Measurements from ENCODE around the gene CRYBG2.
A peak's percentile ranks its signal among the peaks of the same experiment; 100 is the strongest.

Gene CRYBG2

DNA sequence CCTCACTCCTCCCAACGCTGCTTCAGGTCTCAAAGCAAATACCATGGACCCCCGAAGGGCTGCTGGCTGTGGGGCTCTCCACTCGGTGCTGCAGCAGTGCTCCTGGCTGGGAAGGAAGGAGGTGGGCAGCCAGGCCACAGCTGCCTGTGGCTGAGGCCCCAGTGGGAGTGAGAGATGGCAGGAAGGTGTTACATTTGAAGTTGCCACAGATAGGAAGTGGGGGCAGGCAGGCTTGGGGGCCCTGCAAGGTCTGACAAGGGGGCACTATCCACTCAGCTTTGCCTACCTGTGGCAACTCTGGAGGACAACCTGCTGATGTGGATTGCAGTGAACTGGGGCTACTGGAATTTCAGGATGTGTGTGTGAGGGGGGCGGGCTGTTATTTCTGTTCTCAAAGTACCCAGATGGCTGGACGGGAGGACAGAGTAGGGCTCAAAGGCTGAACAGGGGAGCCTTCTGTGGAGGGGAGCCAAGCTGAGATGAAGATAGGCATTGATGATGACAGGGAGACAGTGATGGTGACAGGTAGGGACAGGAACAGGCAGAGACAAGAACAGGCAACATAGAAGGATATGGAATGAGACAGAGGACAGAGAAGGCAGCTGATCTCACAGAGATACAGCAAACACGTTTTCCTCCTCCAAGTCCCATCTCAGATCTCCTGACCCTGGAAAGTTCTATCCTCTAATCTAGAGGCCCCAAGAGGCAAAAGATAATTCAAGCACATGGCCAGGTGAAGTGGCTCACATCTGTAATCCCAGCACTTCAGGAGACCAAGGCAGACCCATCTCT, 16.9 kb upstream of the CRYBG2 start:
- DNase-seq, result peak; percentile 23

DNA sequence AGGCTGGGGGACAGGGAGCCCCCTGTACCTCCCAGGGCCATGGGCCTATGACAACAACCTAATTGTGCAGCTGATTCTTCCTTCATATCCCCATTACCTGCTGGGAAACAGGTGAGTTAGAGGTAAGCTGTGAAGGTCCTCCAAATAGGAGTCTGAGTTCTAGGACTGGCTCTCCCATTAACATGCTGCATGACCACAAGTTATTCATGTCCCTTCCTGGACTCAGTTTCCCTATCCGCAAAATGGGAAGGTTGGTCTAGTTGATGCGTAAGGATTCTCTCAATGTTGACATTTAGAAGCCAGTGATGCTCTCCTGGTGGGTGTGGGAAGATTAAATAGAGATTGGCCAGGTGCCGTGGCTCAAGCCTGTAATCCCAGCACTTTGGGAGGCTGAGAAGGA, 14.6 kb upstream of the CRYBG2 start:
- DNase-seq, result no peak

DNA sequence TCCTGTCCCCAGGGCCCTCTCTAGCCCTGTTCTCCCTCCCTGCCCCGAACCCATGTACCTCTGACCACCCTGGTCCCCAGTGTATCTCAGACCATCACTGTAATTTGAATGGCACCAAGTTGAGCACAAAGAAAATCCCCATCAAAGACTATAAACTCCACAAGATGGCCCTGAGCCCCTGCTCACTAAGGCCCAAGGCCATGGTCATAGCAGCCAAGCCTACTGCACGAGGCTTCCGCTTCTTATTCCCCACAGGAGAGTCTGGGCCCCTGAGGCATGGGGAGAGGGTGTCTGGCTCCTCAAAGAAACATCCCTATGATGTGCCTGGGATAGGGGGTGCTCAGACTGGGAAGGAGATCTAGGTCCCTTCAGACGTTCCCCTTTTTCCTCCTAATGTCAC, 14.1 kb upstream of the CRYBG2 start:
- DNase-seq, result no peak

DNA sequence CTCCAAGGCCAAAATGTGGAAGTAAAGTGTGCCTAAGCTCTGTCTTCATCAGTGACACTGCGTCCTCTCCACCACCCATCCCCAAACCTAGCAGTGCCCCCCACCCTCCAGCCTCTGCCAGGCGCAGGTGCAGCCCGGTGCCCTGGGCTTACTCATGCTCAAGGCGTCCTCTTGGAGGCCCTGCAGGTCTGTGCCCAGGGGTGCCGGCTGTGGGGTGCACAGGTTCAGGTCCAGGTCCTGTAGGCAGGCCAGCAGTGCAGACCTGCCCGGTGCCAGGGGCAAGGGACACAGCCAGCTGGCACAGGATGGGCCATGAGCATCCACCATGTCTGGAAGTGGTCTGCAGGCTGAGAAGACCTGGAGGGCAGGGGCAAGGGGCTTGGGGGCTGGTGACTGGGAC, 13.5 kb upstream of the CRYBG2 start:
- no peak for DNase-seq

DNA sequence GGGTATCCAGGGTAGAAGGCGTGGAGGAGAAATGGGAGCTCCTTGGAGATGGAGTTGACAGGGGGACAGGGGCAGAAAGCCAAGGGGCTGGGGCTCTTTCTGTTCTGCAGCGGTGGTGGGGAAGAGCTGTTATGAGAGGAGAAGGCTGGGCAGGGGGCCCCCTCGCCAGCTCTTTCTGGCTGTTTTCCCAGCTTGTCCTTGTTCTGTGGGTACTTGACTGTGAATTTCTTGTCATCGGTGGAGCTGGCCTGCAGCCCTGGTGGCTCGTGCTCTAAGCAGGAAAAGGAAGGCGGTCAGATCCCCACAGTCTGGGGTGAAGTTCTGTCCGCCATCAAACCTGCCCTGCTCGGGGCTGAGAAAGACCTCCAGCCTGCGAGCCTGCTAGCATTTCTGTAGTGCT, 11.0 kb upstream of the CRYBG2 start:
- DNase-seq, result no peak

DNA sequence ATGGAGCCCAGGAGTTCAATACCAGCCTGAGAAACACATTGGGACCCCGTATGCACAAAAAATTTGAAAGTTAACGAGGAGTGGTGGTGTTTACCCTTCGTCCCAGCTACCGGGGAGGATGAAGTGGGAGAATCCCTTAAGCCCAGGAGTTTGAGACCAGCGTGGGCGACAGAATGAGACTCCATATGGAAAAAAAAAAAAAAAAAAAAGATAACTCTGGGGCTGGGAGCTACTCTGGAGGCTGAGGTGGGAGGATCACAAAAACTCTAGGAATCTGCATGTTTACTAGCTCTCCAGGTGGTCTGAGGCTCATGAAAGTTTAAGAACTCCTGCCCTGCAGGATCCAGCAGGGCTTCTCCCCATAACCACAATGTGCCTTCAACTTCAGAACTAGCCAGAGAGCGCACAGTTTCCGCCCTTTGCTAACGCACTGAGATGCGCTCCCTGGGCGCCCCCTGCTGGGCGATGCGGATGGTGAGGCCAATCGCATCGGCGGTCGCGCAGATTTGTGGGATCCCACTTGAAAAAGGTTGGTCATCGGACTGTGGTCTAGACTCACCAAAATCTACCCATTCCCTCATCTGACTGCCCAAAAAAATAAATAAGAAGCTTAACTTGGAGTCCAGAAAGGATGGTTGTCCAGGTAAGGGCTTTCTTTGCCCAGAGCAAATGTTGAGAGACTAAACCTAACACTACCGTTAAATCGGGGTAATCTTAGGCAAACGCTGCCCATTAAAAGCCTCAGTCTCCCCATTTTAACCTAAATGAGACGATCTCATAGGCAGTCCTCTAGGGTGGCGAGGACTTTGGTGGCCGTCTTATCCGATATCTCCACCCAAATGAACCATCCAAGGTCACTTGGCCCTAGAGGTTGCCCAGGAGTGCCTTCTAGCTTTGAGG, 9.9 kb upstream of the CRYBG2 start:
- DNase-seq, result peak; percentile 96

DNA sequence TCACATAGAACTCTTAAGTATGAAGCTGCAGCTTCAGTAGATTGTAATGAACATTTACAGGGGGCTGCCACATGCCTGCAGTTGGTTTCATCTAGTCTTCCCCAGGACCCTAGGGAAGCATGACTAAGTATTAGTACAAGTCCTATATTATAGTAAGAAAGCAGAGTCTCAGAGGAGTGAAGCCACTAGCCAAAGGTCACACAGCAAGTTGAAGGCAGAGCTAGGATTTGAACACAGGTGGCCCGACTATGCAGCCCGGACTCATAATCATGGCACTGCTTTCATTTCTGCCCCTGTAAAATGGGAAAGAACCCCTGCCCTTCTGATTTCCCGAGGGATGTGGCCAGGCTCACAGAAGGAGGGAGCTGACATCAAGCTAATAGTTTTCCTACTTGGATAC, 8.4 kb upstream of the CRYBG2 start:
- DNase-seq, result no peak

DNA sequence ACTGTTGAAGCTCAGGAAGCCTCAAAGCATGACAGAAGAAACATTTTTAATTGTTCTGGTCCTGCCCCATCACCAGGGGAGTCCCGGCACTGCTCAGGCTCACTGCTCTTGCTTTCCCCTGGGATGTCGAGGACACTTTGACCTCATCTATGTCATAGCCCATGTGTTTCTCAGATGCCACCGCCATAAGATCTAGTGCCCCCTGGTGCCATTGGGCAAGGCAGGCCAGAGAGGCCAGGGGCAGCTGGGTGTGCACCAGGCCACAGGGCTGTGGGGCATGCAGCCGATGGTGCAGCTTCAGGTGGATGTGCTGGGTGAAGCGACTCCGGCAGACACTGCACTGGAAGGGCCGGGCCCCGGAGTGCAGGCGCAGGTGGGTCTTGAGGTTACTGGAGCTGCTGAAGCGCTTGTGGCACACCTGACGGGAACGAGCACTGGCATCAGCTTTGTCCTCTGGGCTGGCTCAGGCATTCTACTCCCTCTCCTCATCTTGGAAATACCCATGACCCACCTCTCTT, 7.7 kb upstream of the CRYBG2 start:
- DNase-seq, result no peak

DNA sequence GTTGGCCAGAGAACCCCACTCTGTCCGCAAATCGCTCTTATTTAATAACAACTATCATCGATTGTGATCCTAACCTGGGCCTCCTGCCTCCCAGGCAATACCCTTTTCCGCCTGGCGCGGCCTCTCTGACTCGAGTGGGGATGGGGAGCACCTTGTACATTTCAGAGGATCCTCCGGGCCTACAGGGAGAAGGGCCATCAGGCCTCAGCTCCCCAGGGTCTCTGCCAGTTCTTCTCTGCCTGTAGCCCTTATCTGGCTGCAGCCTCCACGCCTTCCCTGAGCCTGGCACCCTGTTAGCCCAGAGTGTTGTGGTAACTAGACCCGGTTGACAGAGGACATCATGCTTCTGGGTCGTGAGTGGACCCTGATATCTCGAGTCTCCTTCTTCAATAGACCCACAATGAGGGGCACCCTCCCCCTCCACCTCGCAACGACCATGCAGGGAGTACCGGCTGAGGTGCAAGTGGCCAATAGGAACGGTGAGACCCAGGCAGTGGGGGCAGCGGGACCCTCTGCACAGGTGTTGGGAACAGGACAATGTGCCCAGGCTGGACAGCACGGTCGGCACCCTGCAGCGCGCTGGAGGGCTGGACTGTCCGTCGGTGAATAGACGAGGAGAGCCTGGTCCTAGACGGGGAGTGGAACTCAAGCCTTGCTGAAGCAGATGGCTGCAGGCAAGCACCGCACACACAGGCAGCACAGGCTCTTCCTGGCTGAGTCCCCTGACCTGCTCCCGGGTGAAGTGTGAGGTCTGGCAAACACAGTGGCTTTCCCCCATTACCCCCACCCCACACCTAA, 7.1 kb upstream of the CRYBG2 start:
- DNase-seq, result no peak

DNA sequence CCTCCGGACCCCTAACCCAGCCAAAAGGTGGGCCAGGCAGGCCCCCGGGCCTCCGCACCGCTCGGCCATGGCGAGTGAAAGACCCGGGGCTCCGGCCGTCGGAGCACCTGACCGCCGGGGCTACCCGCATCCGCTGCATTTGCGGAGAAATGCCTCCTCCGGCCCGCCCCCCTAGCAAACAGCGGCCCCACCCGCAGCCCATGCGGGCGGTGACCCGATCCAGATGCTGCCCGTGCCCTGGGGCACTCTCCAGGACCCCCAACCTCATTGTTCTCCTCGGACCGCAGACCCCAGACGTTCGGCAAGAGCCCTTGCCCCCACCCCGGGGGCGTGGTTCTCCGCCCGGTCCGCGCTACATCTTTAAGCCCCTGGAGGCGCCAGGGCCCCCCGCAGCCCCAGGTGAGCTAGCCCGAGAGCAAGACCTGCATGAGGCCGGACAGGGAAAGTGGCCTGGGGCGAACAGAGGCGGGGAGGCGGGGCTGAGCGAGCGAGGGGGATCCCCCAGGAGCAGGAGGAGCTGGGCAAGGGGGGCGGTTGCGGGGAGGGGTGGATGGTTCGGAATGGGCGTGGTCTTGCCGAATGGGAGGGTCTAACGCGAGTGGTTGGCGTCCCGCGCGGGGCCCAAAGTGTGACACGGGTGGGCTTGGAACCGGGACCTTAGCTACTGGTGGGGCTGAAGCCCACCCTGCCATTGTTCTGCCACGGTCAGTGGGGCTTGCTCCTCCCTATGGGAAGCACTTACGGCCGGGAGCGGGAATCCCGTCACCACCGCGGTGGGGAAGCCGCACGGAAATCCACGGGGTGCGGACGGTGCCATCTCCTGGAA, 6.3 kb upstream of the CRYBG2 start:
- peak; percentile 64 for DNase-seq

DNA sequence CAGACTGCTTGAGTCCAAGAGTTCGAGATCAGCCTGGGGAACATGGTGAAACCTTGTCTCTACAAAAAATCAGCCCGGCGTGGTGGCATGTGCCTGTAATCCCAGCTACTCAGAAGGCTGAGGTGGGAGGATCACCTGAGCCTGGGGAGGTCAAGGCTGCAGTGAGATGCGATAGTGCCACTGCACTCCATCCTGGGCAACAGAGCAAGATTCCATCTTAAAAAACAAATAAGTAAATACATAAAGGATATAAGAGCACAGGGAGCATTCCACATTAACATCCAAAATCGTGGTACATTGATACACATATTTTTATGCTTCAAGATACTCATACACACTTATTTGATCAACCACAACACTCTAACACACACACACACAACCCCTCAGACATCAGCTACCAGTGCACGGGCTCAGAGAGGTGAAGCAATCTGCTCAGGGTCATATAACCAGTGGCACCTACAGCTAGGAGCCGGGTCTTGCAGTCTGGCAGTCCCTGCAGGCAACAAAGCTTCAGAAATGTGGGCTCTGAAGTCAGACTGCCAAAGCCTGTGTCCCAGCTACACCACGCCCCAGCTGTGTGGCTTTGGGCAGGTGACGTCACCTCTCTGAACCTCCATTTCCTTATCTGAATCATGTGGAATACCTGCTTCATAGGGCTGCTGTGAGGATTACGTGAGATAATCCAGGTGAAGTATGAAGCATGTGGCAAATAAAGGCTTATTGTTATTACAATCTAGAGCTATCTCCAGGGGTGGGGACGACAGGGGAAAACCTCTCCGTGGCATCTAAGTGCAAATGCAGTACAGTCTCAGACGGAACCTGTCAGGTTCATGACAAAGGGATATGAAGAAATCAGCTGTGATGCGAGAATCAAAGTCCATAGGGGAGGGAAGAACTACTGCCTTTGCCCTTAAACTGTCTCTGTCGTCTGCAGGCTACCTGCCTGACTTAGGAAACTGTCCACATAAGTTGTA, 4.8 kb upstream of the CRYBG2 start:
- DNase-seq, result peak; percentile 84

DNA sequence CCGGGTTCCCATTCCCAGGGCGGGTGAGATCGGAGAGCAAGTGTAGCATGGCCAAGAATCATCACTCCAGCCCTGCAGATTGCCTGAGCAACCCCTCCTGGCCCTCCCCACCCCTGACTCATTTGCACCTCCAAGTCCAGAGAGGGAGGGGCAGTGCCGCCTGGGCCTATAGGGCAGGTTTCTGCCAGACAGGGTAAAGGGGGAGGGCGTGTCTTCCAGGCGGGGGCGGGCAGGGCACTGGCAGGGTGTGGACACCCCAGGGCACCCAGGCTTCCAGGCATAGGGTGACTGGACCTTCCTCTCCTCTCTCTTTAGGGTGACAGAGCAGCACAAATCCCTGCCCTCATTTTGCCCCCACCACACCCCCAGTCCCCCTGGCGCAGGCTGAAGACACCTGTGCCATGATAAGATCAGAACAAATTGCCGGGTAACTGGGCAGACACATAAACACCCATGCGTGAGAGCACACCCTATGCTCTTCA, 3.2 kb upstream of the CRYBG2 start:
- DNase-seq, result no peak

DNA sequence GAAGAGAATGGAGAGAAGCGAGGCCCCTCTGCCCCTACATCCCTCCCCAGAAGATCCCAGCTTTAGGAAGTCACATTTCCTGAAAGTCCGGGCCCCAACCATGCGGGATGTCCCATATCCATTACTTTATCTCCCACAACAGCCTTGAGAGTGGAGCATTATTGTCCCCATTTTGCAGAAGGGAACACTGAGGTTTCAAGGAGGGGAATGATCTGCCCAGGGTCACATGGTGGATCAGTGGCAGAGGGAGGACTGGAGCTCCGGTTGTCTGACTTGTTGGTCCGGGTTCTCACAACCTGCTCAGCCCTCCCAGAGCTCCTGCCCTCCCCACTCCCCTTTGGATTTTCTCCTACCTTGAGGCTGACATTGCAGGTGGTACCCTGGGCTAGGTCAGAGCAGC, 2.2 kb upstream of the CRYBG2 start:
- DNase-seq, result no peak

DNA sequence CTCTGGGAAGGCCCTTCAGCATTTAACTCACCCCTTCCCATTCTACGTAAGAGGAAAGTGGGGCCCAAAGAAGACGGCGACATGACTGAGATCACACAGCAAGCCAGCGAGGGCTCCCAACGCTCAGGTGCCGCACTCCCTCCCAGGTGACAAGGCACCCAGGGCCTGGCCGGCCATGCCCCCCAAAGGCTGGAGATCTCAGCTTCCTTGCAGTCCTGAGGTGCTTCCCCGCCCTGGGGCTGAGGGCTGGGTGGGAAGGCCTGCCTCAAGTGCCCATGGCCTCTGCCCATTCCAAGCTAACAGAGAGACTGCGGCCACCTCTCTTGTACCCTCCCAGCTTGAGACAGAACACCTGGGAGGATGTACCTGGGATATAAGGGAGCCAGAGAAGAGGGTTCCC, 1.0 kb upstream of the CRYBG2 start:
- DNase-seq, result no peak

DNA sequence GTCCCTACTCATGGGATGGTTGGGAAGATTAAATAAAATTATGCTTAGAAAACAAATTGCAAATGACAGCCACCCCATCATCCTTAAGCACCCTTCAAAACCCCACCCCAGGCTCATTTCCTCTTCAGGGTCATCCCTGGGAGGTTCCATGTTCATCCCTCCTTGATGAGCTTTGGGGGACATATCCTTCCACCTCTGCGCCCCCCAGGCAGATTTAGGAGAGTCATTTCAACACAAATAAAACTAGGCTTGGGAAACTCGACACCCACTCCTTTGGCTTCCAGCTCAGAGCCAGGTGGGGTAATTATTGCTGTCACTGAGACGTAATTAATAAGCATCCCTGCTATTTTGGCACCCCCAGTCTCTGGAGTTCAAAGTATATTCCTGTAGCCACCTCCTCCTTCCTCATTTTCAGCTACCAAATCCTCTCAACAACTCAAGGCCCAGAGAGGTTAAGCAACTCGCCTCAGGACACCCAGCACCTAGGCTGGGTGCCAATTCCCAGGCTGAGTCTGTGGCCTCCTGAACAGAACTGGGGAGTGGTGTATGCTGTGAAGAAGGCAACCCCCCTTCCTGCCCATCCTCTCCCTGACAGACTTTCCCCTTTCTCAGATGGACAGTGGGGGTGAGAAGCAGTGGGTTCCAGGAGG, 595 bp downstream of the CRYBG2 start:
- no peak for DNase-seq

DNA sequence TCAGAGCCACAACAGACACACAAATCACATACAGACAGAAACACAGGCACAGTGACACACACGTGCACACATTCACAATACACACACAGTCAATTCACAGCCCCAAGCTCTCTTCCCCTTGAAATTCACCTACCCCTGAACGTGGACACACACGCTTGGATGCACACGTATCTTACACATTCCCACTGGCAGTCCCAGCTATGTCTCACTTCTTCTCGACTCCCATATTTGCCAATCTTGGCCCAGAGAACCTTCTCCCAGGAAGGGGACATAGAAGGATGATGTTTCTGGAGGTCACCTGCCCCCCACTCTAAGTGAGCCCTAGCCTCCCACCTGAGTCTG, 1.6 kb downstream of the CRYBG2 start:
- no peak for DNase-seq

DNA sequence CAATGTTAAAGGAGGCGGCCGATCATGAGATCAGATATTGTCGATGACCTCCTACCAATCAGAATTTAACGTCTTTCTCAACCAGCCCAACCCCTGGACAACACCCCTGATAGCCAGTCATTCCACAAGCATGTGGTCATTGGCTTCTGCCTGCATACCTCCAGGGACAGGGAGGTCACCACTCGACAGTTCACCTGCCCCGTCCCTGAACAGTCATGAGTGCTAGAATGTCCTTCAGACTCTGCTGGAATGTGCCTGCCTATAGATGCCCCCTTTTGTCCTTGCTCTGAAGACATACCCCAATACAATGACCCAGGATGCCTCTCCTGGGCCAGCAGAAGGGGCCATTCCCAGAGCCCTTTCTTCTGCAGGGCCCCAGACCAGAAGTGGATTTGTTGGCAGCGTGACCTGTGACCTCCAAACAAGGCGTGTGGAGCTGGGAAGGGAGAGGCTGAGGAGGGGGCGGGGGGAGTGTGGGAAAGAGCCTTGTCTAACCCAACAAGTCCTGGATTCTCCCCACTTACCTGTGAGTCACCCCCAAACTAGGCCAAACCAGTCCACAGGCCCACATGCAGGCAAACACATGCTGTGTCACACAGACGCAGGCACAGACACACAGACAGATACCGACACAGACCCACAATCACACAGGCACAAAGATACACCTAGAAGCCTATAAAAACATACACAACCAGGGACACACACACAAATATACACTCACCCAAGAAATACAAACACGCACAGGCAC, 2.2 kb downstream of the CRYBG2 start:
- DNase-seq, result no peak

DNA sequence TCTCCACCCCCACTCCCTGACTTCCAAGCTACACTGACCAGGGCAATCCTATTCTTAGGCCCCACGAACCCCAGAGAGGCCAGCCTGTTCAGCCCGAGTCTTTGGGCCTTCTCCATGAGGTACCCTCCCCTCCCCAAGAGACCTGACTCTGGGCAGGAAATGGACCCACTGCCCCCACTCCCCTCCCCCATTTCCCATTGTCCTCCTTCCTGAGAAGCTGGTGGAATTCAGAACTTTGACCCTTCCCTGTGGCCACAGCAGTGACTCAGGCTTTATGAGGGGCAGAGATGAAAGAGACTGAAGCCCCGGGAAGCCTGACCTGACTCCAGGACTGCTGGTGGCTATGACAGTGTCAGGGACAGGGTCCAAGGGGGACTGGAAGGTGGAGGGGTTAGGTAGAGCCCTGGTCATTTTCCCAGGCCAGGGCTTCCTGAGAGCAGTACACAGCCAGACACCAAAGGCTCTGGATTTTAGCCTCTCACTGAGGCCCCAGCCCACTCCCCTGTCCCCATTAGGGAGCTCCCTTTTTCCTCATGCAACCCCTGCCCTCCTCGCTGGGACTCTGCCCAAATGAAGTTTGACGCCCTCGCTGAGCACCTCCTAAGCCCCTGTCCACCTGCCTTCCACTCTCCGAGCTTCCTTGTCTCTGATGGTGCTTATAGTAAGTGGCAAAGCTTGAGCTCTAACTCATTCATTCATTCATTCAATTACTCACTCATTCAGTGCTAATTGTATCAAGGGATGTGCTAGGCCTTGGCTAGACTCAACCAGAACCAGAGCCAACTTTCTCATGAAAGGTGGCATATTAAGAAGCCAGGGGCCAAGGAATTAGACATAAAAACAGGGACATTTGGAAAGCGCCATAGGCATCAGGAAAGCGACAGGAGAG, 3.0 kb downstream of the CRYBG2 start:
- no peak for DNase-seq

DNA sequence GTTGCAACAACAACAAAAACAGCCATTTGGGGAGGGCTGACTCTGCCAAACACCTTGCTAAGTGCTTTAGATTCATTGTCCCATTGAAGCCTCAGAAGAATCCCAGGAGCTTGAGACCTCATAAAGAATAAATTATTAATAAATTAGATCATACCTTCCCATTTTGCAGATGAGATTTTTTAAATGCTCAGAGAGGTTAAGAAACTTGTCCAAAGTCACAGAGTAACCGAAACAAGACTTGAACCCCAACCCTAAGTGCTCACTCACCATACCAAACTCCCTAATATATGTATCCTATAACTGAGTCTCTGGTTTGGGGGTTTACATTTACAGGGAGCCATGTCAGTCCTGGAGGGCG, 3.6 kb downstream of the CRYBG2 start:
- DNase-seq, result no peak
